Inflammatory macrophage treated with lipopolysaccharide for 4 hours (primary cell): Measurements from ENCODE around the gene ITGAV.

Experiments used
- DNase-seq: peaks from one replicate; pipeline ENCODE4 v3.0.0-alpha.2; 2020

Gene ITGAV

GRCh38 chr2:186575856-186576255 is 14.0 kb upstream of the ITGAV start:
- no peak for DNase-seq

- peak; percentile 77 for DNase-seq
Measured at GRCh38 chr2:186576614-186577013, 13.2 kb upstream of the ITGAV start.

- no peak for DNase-seq
Measured at GRCh38 chr2:186582698-186583097, 7.2 kb upstream of the ITGAV start.

GRCh38 chr2:186584053-186584452 is 5.8 kb upstream of the ITGAV start:
- DNase-seq: no peak

GRCh38 chr2:186588421-186588820 is 1.4 kb upstream of the ITGAV start:
- no peak for DNase-seq

- no peak for DNase-seq
Measured at GRCh38 chr2:186588940-186589611, 780 bp upstream of the ITGAV start.

GRCh38 chr2:186590350-186590758 is 498 bp downstream of the ITGAV start:
- DNase-seq: peak; percentile 46

GRCh38 chr2:186590759-186591505 is 1.1 kb downstream of the ITGAV start:
- DNase-seq: peak; percentile 65

GRCh38 chr2:186591506-186591890 is 1.6 kb downstream of the ITGAV start:
- DNase-seq: no peak

GRCh38 chr2:186592137-186592875 is 2.5 kb downstream of the ITGAV start:
- no peak for DNase-seq

GRCh38 chr2:186593523-186593922 is 3.7 kb downstream of the ITGAV start:
- DNase-seq: no peak

GRCh38 chr2:186594001-186594722 is 4.3 kb downstream of the ITGAV start:
- DNase-seq: no peak

GRCh38 chr2:186595219-186595618 is 5.4 kb downstream of the ITGAV start:
- no peak for DNase-seq

GRCh38 chr2:186599186-186599778 is 9.4 kb downstream of the ITGAV start:
- DNase-seq: no peak

GRCh38 chr2:186603286-186603685 is 13.4 kb downstream of the ITGAV start:
- DNase-seq: no peak

GRCh38 chr2:186605041-186605440 is 15.2 kb downstream of the ITGAV start:
- no peak for DNase-seq

- DNase-seq: no peak
Measured at GRCh38 chr2:186607660-186608324, 17.9 kb downstream of the ITGAV start.

GRCh38 chr2:186610785-186611184 is 20.9 kb downstream of the ITGAV start:
- no peak for DNase-seq

GRCh38 chr2:186611526-186611925 is 21.7 kb downstream of the ITGAV start:
- DNase-seq: no peak

GRCh38 chr2:186612026-186612425 is 22.2 kb downstream of the ITGAV start:
- DNase-seq: no peak

GRCh38 chr2:186612555-186613440 is 22.9 kb downstream of the ITGAV start:
- DNase-seq: no peak
